ENCODE data around the gene ST3GAL4.

Gene ST3GAL4

GRCh38 chr11:126424471-126425039 is 69.1 kb downstream of the ST3GAL4 start:
- DNase-seq (ENCODE audit: low read depth in 2 of 2), result no peak

GRCh38 chr11:126426106-126426505 is 70.6 kb downstream of the ST3GAL4 start:
- DNase-seq (ENCODE audit: low read depth in 2 of 2), result no peak

GRCh38 chr11:126426820-126427749 is 71.6 kb downstream of the ST3GAL4 start:
- no peak for DNase-seq (ENCODE audit: low read depth in 2 of 2)

- DNase-seq (ENCODE audit: low read depth in 2 of 2), result no peak
Observed at GRCh38 chr11:126430581-126431335, 75.3 kb downstream of the ST3GAL4 start.

GRCh38 chr11:126431401-126432064 is 76.0 kb downstream of the ST3GAL4 start:
- no peak for DNase-seq (ENCODE audit: low read depth in 2 of 2)

- no peak for DNase-seq (ENCODE audit: low read depth in 2 of 2)
Observed at GRCh38 chr11:126432065-126432461, 76.6 kb downstream of the ST3GAL4 start.

- DNase-seq (ENCODE audit: low read depth in 2 of 2), result no peak
Observed at GRCh38 chr11:126432525-126432924, 77.0 kb downstream of the ST3GAL4 start.

- DNase-seq (ENCODE audit: low read depth in 2 of 2), result no peak
Observed at GRCh38 chr11:126433244-126433846, 77.9 kb downstream of the ST3GAL4 start.

GRCh38 chr11:126433989-126434949 is 78.8 kb downstream of the ST3GAL4 start:
- no peak for DNase-seq (ENCODE audit: low read depth in 2 of 2)

GRCh38 chr11:126434950-126435335 is 79.5 kb downstream of the ST3GAL4 start:
- DNase-seq (ENCODE audit: low read depth in 2 of 2), result no peak

- DNase-seq (ENCODE audit: low read depth in 2 of 2), result no peak
Observed at GRCh38 chr11:126436209-126436755, 80.8 kb downstream of the ST3GAL4 start.

- DNase-seq (ENCODE audit: low read depth in 2 of 2), result no peak
Observed at GRCh38 chr11:126437731-126438130, 82.2 kb downstream of the ST3GAL4 start.

- no peak for DNase-seq (ENCODE audit: low read depth in 2 of 2)
Observed at GRCh38 chr11:126438272-126438671, 82.8 kb downstream of the ST3GAL4 start.

GRCh38 chr11:126438691-126439090 is 83.2 kb downstream of the ST3GAL4 start:
- DNase-seq (ENCODE audit: low read depth in 2 of 2), result no peak

GRCh38 chr11:126440276-126440675 is 84.8 kb downstream of the ST3GAL4 start:
- DNase-seq (ENCODE audit: low read depth in 2 of 2), result no peak

- DNase-seq (ENCODE audit: low read depth in 2 of 2), result peak; percentile 52 to 67
Observed at GRCh38 chr11:126440792-126441514, 85.5 kb downstream of the ST3GAL4 start.

GRCh38 chr11:126443120-126443519 is 87.6 kb downstream of the ST3GAL4 start:
- DNase-seq (ENCODE audit: low read depth in 2 of 2), result no peak

GRCh38 chr11:126444072-126444471 is 88.6 kb downstream of the ST3GAL4 start:
- DNase-seq (ENCODE audit: low read depth in 2 of 2), result no peak

GRCh38 chr11:126446581-126446980 is 91.1 kb downstream of the ST3GAL4 start:
- no peak for DNase-seq (ENCODE audit: low read depth in 2 of 2)
